Embryonic facial prominence (tissue), 1 donor: Measurements from ENCODE around the gene TJP2.

Experiments used
- DNase-seq: peaks from one replicate; pipeline ENCODE4 v3.0.0-alpha.2; 2016; ENCODE audit errors: extremely low spot score

Gene TJP2

GRCh38 chr9:69173891-69174615 is at the start of gene TJP2:
Gene TJP2, plus strand, starts transcription at chr9:69174277. Its CDS starts 96 bp downstream, at chr9:69174373.
- DNase-seq, result no peak

GRCh38 chr9:69130456-69131441 is 43.3 kb upstream of the TJP2 start:
- no peak for DNase-seq

- DNase-seq, result no peak
Measured at GRCh38 chr9:69131682-69132081, 42.4 kb upstream of the TJP2 start.

GRCh38 chr9:69132361-69132760 is 41.7 kb upstream of the TJP2 start:
- no peak for DNase-seq

GRCh38 chr9:69134412-69134811 is 39.7 kb upstream of the TJP2 start:
- DNase-seq, result no peak

- no peak for DNase-seq
Measured at GRCh38 chr9:69136185-69136584, 37.9 kb upstream of the TJP2 start.

- no peak for DNase-seq
Measured at GRCh38 chr9:69136779-69137178, 37.3 kb upstream of the TJP2 start.

GRCh38 chr9:69137311-69137710 is 36.8 kb upstream of the TJP2 start:
- no peak for DNase-seq

- DNase-seq, result no peak
Measured at GRCh38 chr9:69139596-69139995, 34.5 kb upstream of the TJP2 start.

- no peak for DNase-seq
Measured at GRCh38 chr9:69140123-69140735, 33.8 kb upstream of the TJP2 start.

- no peak for DNase-seq
Measured at GRCh38 chr9:69141851-69142250, 32.2 kb upstream of the TJP2 start.

- no peak for DNase-seq
Measured at GRCh38 chr9:69143291-69143690, 30.8 kb upstream of the TJP2 start.

GRCh38 chr9:69145144-69145715 is 28.8 kb upstream of the TJP2 start:
- DNase-seq, result no peak

GRCh38 chr9:69147041-69147834 is 26.8 kb upstream of the TJP2 start:
- DNase-seq, result no peak

GRCh38 chr9:69149321-69149807 is 24.7 kb upstream of the TJP2 start:
- no peak for DNase-seq

- no peak for DNase-seq
Measured at GRCh38 chr9:69151506-69151905, 22.6 kb upstream of the TJP2 start.

GRCh38 chr9:69153707-69154521 is 20.2 kb upstream of the TJP2 start:
- DNase-seq, result no peak

GRCh38 chr9:69155341-69156030 is 18.6 kb upstream of the TJP2 start:
- no peak for DNase-seq

GRCh38 chr9:69157751-69158466 is 16.2 kb upstream of the TJP2 start:
- no peak for DNase-seq
